HEK293 (cell line): ENCODE data around the gene REX1BD.

ENCODE experiments used
- BCL11B ChIP-seq: fragments of 450-650 bp; formaldehyde crosslinking; IDR thresholded peaks from 2 replicates; pipeline ENCODE4 v1.5.1; 2016; ENCODE audit warnings: low read depth, missing biosample characterization, missing genetic modification characterization
- IKZF3 ChIP-seq: fragments of 450-650 bp; IDR thresholded peaks from 2 replicates; pipeline ENCODE4 v1.5.0; 2018; ENCODE audit warnings: missing biosample characterization, mild to moderate bottlenecking, missing genetic modification characterization, moderate library complexity
- SP2 ChIP-seq: fragments of 450-650 bp; formaldehyde crosslinking; IDR thresholded peaks from 2 replicates; pipeline ENCODE4 v1.5.1; 2016; ENCODE audit warnings: missing biosample characterization, missing genetic modification characterization
- SP3 ChIP-seq: fragments of 450-650 bp; formaldehyde crosslinking; IDR thresholded peaks from 2 replicates; pipeline ENCODE4 v1.5.1; 2016; ENCODE audit warnings: missing biosample characterization, missing genetic modification characterization
- ZBTB26 ChIP-seq: fragments of 450-650 bp; formaldehyde crosslinking; optimal IDR thresholded peaks from 2 replicates; pipeline ENCODE3; 2016; ENCODE audit warnings: missing biosample characterization, mild to moderate bottlenecking, missing genetic modification characterization
- ZBTB8A ChIP-seq: fragments of 450-650 bp; formaldehyde crosslinking; IDR thresholded peaks from 2 replicates; pipeline ENCODE4 v1.5.1; 2016; ENCODE audit warnings: missing biosample characterization, missing genetic modification characterization
- ZEB2 ChIP-seq: fragments of 450-650 bp; formaldehyde crosslinking; IDR thresholded peaks from 2 replicates; pipeline ENCODE4 v1.5.1; 2016; ENCODE audit warnings: missing biosample characterization, missing genetic modification characterization
- ZNF10 ChIP-seq: fragments of 450-650 bp; formaldehyde crosslinking; IDR thresholded peaks from 2 replicates; pipeline ENCODE4 v1.5.1; 2017; ENCODE audit warnings: missing biosample characterization, missing genetic modification characterization
- ZNF2 ChIP-seq: fragments of 450-650 bp; formaldehyde crosslinking; IDR thresholded peaks from 2 replicates; pipeline ENCODE4 v1.5.1; 2016; ENCODE audit warnings: missing biosample characterization, missing genetic modification characterization
- ZNF239 ChIP-seq: fragments of 450-650 bp; formaldehyde crosslinking; IDR thresholded peaks from 2 replicates; pipeline ENCODE4 v1.5.1; 2016; ENCODE audit warnings: missing biosample characterization, missing genetic modification characterization
- ZNF311 ChIP-seq: fragments of 450-650 bp; formaldehyde crosslinking; IDR thresholded peaks from 2 replicates; pipeline ENCODE4 v1.5.1; 2017; ENCODE audit warnings: missing biosample characterization, missing genetic modification characterization, borderline replicate concordance
- ZNF354C ChIP-seq: fragments of 450-650 bp; formaldehyde crosslinking; IDR thresholded peaks from 2 replicates; pipeline ENCODE4 v1.5.1; 2016; ENCODE audit warnings: missing biosample characterization, missing genetic modification characterization, low read depth, borderline replicate concordance
- ZNF37A ChIP-seq: fragments of 450-650 bp; IDR thresholded peaks from 2 replicates; pipeline ENCODE4 v1.5.1; 2018; ENCODE audit warnings: missing biosample characterization, missing genetic modification characterization
- ZNF433 ChIP-seq: fragments of 450-650 bp; formaldehyde crosslinking; IDR thresholded peaks from 2 replicates; pipeline ENCODE4 v1.5.1; 2016; ENCODE audit warnings: missing biosample characterization, missing genetic modification characterization, low read depth
- ZNF510 ChIP-seq: fragments of 450-650 bp; formaldehyde crosslinking; IDR thresholded peaks from 2 replicates; pipeline ENCODE4 v1.5.1; 2018; ENCODE audit warnings: mild to moderate bottlenecking, missing genetic modification characterization, missing biosample characterization; ENCODE audit not compliant: insufficient replicate concordance
- ZNF558 ChIP-seq: fragments of 450-650 bp; formaldehyde crosslinking; IDR thresholded peaks from 2 replicates; pipeline ENCODE4 v1.5.1; 2016; ENCODE audit warnings: missing biosample characterization, missing genetic modification characterization
- ZNF701 ChIP-seq: fragments of 450-650 bp; formaldehyde crosslinking; IDR thresholded peaks from 2 replicates; pipeline ENCODE4 v1.5.1; 2016; ENCODE audit warnings: missing biosample characterization, missing genetic modification characterization
- ZNF843 ChIP-seq: fragments of 450-650 bp; formaldehyde crosslinking; IDR thresholded peaks from 2 replicates; pipeline ENCODE4 v1.5.1; 2016; ENCODE audit warnings: missing biosample characterization, missing genetic modification characterization
- ZSCAN5A ChIP-seq: fragments of 450-650 bp; formaldehyde crosslinking; IDR thresholded peaks from 2 replicates; pipeline ENCODE4 v1.5.1; 2016; ENCODE audit warnings: missing biosample characterization, missing genetic modification characterization
- TF ChIP-seq, protein P1 (sequence below): fragments of 450-650 bp; formaldehyde crosslinking; IDR thresholded peaks from 2 replicates; pipeline ENCODE4; 2016; ENCODE audit warnings: missing biosample characterization, missing genetic modification characterization
- TF ChIP-seq, protein P2 (sequence below): fragments of 450-650 bp; formaldehyde crosslinking; IDR thresholded peaks from 2 replicates; pipeline ENCODE4 v1.5.1; 2016; ENCODE audit warnings: missing biosample characterization, missing genetic modification characterization, borderline replicate concordance
- TF ChIP-seq, protein P3 (sequence below): fragments of 450-650 bp; formaldehyde crosslinking; IDR thresholded peaks from 2 replicates; pipeline ENCODE4 v1.5.1; 2017; ENCODE audit warnings: missing biosample characterization, missing genetic modification characterization
- TF ChIP-seq, protein P4 (sequence below): fragments of 450-650 bp; formaldehyde crosslinking; conservative IDR thresholded peaks from 2 replicates; pipeline ENCODE4 v1.5.1; 2016; ENCODE audit warnings: low read depth, missing biosample characterization, missing genetic modification characterization
- TF ChIP-seq, protein P5 (sequence below): fragments of 450-650 bp; formaldehyde crosslinking; IDR thresholded peaks from 2 replicates; pipeline ENCODE4 v1.5.1; 2016; ENCODE audit warnings: missing biosample characterization, missing genetic modification characterization

The REX1BD gene

DNA sequence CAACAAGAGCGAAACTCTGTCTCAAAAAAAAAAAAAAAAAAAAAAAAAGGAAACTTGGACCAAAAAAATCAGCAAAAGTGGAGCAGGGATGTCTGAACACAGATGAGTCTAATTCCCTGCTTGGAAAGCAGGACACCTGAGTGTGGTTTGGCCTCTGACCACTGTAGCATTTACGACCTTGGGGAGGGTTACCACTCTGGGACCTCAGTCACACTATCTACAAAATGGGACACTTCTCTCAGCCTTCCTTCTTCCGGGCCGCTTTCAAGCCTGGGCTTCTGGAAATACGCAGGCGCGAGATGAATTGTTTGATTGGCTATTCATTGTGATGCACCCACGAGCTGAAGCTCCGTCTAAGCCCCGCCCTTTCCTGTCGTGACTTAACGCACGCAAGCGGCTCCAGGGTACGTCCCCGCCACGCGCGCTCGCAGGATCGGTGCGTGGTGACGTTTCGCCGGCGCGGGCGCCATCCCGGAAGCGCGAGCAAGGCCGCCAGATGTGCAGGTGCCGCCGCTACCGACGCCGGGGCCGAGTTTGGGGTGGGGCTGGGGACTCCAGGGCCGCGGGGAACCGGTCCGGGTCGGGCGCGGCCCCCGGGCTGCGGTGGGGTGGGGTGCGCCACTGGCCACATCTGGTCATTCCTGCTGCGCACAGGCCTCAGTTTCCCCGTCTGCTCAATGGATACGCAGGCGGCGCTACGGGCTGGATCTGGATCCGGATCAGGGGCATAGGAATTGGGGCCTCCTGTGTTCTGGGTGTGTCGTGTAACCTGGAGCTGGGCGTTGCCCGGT, 31.0 kb upstream of the REX1BD start, which contains the start of gene KXD1 (continued):
- TF ChIP-seq ZNF311 (tag by site-specific recombination) (no peak), ZNF239 (peak; percentile 80; the same call in 1 of the 2 replicates), ZSCAN5A (peak; percentile 86; the same call in 1 of the 2 replicates), ZNF354C (no peak), ZNF2 (tag by site-specific recombination) (peak; percentile 56; the same call in 1 of the 2 replicates), SP3 (tag by site-specific recombination) (peak; percentile 62), ZNF558 (peak; percentile 71; the same call in 1 of the 2 replicates), ZNF37A (no peak), ZNF701 (tag by site-specific recombination) (no peak), SP2 (tag by site-specific recombination) (peak; percentile 90), ZNF10 (0 out of 2 replicates have a peak, but pooled peaks have one; percentile 21), ZBTB26 (peak; percentile 96), ZEB2 (peak; percentile 80), ZNF510 (no peak), ZNF433 (tag by site-specific recombination) (no peak), BCL11B (tag by site-specific recombination) (no peak), IKZF3 (tag by site-specific recombination) (no peak), ZBTB8A (peak; percentile 61), ZNF843 (no peak)
- TF ChIP-seq, protein P1, sequence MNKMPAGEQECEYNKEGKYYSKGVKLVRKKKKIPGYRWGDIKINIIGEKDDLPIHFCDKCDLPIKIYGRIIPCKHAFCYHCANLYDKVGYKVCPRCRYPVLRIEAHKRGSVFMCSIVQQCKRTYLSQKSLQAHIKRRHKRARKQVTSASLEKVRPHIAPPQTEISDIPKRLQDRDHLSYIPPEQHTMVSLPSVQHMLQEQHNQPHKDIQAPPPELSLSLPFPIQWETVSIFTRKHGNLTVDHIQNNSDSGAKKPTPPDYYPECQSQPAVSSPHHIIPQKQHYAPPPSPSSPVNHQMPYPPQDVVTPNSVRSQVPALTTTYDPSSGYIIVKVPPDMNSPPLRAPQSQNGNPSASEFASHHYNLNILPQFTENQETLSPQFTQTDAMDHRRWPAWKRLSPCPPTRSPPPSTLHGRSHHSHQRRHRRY (tag by site-specific recombination) = no peak
- TF ChIP-seq, protein P2, sequence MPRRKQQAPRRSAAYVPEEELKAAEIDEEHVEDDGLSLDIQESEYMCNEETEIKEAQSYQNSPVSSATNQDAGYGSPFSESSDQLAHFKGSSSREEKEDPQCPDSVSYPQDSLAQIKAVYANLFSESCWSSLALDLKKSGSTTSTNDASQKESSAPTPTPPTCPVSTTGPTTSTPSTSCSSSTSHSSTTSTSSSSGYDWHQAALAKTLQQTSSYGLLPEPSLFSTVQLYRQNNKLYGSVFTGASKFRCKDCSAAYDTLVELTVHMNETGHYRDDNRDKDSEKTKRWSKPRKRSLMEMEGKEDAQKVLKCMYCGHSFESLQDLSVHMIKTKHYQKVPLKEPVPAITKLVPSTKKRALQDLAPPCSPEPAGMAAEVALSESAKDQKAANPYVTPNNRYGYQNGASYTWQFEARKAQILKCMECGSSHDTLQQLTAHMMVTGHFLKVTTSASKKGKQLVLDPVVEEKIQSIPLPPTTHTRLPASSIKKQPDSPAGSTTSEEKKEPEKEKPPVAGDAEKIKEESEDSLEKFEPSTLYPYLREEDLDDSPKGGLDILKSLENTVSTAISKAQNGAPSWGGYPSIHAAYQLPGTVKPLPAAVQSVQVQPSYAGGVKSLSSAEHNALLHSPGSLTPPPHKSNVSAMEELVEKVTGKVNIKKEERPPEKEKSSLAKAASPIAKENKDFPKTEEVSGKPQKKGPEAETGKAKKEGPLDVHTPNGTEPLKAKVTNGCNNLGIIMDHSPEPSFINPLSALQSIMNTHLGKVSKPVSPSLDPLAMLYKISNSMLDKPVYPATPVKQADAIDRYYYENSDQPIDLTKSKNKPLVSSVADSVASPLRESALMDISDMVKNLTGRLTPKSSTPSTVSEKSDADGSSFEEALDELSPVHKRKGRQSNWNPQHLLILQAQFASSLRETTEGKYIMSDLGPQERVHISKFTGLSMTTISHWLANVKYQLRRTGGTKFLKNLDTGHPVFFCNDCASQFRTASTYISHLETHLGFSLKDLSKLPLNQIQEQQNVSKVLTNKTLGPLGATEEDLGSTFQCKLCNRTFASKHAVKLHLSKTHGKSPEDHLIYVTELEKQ (tag by site-specific recombination) = no peak
- TF ChIP-seq, protein P3, sequence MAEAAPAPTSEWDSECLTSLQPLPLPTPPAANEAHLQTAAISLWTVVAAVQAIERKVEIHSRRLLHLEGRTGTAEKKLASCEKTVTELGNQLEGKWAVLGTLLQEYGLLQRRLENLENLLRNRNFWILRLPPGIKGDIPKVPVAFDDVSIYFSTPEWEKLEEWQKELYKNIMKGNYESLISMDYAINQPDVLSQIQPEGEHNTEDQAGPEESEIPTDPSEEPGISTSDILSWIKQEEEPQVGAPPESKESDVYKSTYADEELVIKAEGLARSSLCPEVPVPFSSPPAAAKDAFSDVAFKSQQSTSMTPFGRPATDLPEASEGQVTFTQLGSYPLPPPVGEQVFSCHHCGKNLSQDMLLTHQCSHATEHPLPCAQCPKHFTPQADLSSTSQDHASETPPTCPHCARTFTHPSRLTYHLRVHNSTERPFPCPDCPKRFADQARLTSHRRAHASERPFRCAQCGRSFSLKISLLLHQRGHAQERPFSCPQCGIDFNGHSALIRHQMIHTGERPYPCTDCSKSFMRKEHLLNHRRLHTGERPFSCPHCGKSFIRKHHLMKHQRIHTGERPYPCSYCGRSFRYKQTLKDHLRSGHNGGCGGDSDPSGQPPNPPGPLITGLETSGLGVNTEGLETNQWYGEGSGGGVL = no peak
- TF ChIP-seq, protein P4, sequence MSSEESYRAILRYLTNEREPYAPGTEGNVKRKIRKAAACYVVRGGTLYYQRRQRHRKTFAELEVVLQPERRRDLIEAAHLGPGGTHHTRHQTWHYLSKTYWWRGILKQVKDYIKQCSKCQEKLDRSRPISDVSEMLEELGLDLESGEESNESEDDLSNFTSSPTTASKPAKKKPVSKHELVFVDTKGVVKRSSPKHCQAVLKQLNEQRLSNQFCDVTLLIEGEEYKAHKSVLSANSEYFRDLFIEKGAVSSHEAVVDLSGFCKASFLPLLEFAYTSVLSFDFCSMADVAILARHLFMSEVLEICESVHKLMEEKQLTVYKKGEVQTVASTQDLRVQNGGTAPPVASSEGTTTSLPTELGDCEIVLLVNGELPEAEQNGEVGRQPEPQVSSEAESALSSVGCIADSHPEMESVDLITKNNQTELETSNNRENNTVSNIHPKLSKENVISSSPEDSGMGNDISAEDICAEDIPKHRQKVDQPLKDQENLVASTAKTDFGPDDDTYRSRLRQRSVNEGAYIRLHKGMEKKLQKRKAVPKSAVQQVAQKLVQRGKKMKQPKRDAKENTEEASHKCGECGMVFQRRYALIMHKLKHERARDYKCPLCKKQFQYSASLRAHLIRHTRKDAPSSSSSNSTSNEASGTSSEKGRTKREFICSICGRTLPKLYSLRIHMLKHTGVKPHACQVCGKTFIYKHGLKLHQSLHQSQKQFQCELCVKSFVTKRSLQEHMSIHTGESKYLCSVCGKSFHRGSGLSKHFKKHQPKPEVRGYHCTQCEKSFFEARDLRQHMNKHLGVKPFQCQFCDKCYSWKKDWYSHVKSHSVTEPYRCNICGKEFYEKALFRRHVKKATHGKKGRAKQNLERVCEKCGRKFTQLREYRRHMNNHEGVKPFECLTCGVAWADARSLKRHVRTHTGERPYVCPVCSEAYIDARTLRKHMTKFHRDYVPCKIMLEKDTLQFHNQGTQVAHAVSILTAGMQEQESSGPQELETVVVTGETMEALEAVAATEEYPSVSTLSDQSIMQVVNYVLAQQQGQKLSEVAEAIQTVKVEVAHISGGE (tag by site-specific recombination) = peak; percentile 52; the same call in 1 of the 2 replicates
- TF ChIP-seq, protein P5, sequence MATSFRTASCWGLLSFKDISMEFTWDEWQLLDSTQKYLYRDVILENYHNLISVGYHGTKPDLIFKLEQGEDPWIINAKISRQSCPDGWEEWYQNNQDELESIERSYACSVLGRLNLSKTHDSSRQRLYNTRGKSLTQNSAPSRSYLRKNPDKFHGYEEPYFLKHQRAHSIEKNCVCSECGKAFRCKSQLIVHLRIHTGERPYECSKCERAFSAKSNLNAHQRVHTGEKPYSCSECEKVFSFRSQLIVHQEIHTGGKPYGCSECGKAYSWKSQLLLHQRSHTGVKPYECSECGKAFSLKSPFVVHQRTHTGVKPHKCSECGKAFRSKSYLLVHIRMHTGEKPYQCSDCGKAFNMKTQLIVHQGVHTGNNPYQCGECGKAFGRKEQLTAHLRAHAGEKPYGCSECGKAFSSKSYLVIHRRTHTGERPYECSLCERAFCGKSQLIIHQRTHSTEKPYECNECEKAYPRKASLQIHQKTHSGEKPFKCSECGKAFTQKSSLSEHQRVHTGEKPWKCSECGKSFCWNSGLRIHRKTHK (tag by site-specific recombination) = no peak
